H1 (cell line): ENCODE results near the gene BLOC1S1. TPM values are rescaled to one million over a fixed set of nuclear protein-coding genes. Genes with fewer than 3 reads are reported as not detected.

ENCODE experiments used
- BCL11A ChIP-seq, 2 experiments: IDR thresholded peaks; one replicate each; pipeline ENCODE4 v1.6.1; 2011; ENCODE audit warnings: low read depth in 2 of 2, low read length in 2 of 2, mild to moderate bottlenecking in 2 of 2
- CTBP2 ChIP-seq: IDR thresholded peaks from 2 replicates; pipeline ENCODE4 v1.7.0; 2011; ENCODE audit warnings: borderline replicate concordance, mild to moderate bottlenecking, moderate library complexity, mixed read lengths, low read length; ENCODE audit not compliant: insufficient read depth, insufficient read length
- FOSL1 ChIP-seq: IDR thresholded peaks from 2 replicates; pipeline ENCODE4 v1.6.1; 2011; ENCODE audit warnings: mild to moderate bottlenecking, low read depth, low read length, moderate library complexity; ENCODE audit not compliant: insufficient read depth
- GABPA ChIP-seq: IDR thresholded peaks from 2 replicates; pipeline ENCODE4 v1.6.1; 2011; ENCODE audit warnings: mild to moderate bottlenecking, low read length, moderate library complexity, borderline replicate concordance; ENCODE audit not compliant: insufficient read depth
- GTF2F1 ChIP-seq: IDR thresholded peaks from 2 replicates; pipeline ENCODE4 v1.6.1; 2012; ENCODE audit warnings: low read depth, low read length, improper control_type of control experiment, borderline replicate concordance
- NRF1 ChIP-seq: IDR thresholded peaks from 2 replicates; pipeline ENCODE4 v1.6.1; 2011; ENCODE audit warnings: mild to moderate bottlenecking, low read depth, low read length, improper control_type of control experiment
- PHF8 ChIP-seq: fragments of 200-600 bp; sonication (generic); conservative IDR thresholded peaks from 2 replicates; pipeline ENCODE4 v1.7.1; 2012; ENCODE audit warnings: low read depth, mild to moderate bottlenecking, inconsistent platforms, low read length, moderate library complexity
- POU5F1 ChIP-seq: IDR thresholded peaks from 2 replicates; pipeline ENCODE4 v1.6.1; 2011; ENCODE audit warnings: low read depth, mild to moderate bottlenecking, low read length, moderate library complexity
- SIRT6 ChIP-seq: IDR thresholded peaks from one replicate; pipeline ENCODE4 v1.7.1; 2012; ENCODE audit warnings: low read length, inconsistent platforms
- polyA plus RNA-seq, 7 experiments: library from polyadenylated mRNA; depleted of rRNA in 3 of 7; stranded (reverse) in 5 of 7; unstranded in 2 of 7; fragments of >200 nt in 5 of 7; fragments of 200-250 nt in 2 of 7; gene quantifications; 1 replicate in 5 of 7; 2 replicates in 1 of 7; 4 replicates in 1 of 7; pipeline versions ENCODE4 v1.2.1 to v1.2.3, GENCODE V29; 2011 to 2013; ENCODE audit warnings: missing spikeins in 2 of 7, mixed read lengths in 2 of 7
- total RNA-seq: library from RNA; stranded (reverse); fragmentation: NEBNext Ultra II Directional; extraction: Animal tissue kit (Norgen Biotek cat#: 25700); gene quantifications from 2 replicates; pipeline ENCODE4 v1.2.1, GENCODE V29; 2021
- TF ChIP-seq, protein P1 (sequence below): fragments of 300-600 bp; sonication (generic); IDR thresholded peaks from 2 replicates; pipeline ENCODE4 v1.7.1; 2012; ENCODE audit warnings: low read length, moderate library complexity, mild to moderate bottlenecking, inconsistent platforms; ENCODE audit not compliant: insufficient replicate concordance
- TF ChIP-seq, protein P2 (sequence below): IDR thresholded peaks from 2 replicates; pipeline ENCODE4 v1.6.1; 2011; ENCODE audit warnings: low read length, improper control_type of control experiment

BLOC1S1 gene
- total and polyA plus RNA-seq, 2 of the 8 experiments (the other 6 are each of a cell fraction or from before 2014, with no cell fraction given) = 91.1 to 185 TPM

DNA sequence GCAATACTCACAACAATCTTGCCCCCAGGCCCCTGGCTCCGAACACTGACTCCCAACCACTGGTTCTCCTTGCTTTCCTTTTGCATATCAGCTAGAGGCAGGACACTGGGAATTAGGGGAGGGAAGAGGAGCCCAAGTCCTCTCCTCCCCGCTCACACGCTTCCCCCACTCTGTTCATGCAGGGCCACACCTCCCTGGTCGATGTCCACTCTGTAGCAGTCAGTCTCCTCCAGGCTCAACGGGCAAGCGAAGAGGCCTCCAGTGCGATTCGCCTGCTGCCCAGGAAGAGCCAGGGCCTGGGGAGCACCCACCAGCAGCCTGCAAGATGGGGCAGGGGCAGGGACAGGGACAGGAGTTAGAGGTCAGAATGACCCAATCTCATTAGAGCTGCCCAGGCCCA is 13.0 kb upstream of the BLOC1S1 start (continued):
- TF ChIP-seq, protein P1, sequence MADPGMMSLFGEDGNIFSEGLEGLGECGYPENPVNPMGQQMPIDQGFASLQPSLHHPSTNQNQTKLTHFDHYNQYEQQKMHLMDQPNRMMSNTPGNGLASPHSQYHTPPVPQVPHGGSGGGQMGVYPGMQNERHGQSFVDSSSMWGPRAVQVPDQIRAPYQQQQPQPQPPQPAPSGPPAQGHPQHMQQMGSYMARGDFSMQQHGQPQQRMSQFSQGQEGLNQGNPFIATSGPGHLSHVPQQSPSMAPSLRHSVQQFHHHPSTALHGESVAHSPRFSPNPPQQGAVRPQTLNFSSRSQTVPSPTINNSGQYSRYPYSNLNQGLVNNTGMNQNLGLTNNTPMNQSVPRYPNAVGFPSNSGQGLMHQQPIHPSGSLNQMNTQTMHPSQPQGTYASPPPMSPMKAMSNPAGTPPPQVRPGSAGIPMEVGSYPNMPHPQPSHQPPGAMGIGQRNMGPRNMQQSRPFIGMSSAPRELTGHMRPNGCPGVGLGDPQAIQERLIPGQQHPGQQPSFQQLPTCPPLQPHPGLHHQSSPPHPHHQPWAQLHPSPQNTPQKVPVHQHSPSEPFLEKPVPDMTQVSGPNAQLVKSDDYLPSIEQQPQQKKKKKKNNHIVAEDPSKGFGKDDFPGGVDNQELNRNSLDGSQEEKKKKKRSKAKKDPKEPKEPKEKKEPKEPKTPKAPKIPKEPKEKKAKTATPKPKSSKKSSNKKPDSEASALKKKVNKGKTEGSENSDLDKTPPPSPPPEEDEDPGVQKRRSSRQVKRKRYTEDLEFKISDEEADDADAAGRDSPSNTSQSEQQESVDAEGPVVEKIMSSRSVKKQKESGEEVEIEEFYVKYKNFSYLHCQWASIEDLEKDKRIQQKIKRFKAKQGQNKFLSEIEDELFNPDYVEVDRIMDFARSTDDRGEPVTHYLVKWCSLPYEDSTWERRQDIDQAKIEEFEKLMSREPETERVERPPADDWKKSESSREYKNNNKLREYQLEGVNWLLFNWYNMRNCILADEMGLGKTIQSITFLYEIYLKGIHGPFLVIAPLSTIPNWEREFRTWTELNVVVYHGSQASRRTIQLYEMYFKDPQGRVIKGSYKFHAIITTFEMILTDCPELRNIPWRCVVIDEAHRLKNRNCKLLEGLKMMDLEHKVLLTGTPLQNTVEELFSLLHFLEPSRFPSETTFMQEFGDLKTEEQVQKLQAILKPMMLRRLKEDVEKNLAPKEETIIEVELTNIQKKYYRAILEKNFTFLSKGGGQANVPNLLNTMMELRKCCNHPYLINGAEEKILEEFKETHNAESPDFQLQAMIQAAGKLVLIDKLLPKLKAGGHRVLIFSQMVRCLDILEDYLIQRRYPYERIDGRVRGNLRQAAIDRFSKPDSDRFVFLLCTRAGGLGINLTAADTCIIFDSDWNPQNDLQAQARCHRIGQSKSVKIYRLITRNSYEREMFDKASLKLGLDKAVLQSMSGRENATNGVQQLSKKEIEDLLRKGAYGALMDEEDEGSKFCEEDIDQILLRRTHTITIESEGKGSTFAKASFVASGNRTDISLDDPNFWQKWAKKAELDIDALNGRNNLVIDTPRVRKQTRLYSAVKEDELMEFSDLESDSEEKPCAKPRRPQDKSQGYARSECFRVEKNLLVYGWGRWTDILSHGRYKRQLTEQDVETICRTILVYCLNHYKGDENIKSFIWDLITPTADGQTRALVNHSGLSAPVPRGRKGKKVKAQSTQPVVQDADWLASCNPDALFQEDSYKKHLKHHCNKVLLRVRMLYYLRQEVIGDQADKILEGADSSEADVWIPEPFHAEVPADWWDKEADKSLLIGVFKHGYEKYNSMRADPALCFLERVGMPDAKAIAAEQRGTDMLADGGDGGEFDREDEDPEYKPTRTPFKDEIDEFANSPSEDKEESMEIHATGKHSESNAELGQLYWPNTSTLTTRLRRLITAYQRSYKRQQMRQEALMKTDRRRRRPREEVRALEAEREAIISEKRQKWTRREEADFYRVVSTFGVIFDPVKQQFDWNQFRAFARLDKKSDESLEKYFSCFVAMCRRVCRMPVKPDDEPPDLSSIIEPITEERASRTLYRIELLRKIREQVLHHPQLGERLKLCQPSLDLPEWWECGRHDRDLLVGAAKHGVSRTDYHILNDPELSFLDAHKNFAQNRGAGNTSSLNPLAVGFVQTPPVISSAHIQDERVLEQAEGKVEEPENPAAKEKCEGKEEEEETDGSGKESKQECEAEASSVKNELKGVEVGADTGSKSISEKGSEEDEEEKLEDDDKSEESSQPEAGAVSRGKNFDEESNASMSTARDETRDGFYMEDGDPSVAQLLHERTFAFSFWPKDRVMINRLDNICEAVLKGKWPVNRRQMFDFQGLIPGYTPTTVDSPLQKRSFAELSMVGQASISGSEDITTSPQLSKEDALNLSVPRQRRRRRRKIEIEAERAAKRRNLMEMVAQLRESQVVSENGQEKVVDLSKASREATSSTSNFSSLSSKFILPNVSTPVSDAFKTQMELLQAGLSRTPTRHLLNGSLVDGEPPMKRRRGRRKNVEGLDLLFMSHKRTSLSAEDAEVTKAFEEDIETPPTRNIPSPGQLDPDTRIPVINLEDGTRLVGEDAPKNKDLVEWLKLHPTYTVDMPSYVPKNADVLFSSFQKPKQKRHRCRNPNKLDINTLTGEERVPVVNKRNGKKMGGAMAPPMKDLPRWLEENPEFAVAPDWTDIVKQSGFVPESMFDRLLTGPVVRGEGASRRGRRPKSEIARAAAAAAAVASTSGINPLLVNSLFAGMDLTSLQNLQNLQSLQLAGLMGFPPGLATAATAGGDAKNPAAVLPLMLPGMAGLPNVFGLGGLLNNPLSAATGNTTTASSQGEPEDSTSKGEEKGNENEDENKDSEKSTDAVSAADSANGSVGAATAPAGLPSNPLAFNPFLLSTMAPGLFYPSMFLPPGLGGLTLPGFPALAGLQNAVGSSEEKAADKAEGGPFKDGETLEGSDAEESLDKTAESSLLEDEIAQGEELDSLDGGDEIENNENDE = no peak
- no peak for TF ChIP-seq BCL11A (IDR thresholded peaks at IDR 0.05; ENCODE audit: low read depth in 2 of 2, low read length in 2 of 2)
- TF ChIP-seq CTBP2 = no peak
- no peak for TF ChIP-seq PHF8
- TF ChIP-seq GTF2F1 = no peak
- TF ChIP-seq, protein P2, sequence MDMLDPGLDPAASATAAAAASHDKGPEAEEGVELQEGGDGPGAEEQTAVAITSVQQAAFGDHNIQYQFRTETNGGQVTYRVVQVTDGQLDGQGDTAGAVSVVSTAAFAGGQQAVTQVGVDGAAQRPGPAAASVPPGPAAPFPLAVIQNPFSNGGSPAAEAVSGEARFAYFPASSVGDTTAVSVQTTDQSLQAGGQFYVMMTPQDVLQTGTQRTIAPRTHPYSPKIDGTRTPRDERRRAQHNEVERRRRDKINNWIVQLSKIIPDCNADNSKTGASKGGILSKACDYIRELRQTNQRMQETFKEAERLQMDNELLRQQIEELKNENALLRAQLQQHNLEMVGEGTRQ = no peak
- no peak for TF ChIP-seq SIRT6
- no peak for TF ChIP-seq NRF1
- no peak for TF ChIP-seq GABPA
- no peak for TF ChIP-seq FOSL1
- no peak for TF ChIP-seq POU5F1
